Gastrocnemius medialis (tissue), 4 donors: ENCODE measurements around the gene DOCK8. TPM values are rescaled to one million over a fixed set of nuclear protein-coding genes. Genes with fewer than 3 reads are reported as not detected.
"Not testable (repeated sequence)": the region's sequence is repeated elsewhere in the genome, so short reads cannot be mapped to it uniquely, and the experiment has no call there.

ENCODE experiments used
- ATAC-seq, 2 donors: fragments of 150-250 bp; one replicate each; pipeline ENCODE4 v1.9.1; 2016
- DNase-seq, 2 donors: peaks; one replicate each; pipeline ENCODE4 v3.0.0-alpha.2; 2019
- H3K27ac ChIP-seq, 4 donors: fragments of 200-600 bp; sonication (generic); 1 replicate in 1 of 4; 2 replicates in 3 of 4; pipeline ENCODE4 v1.5.1; 2016 to 2018; ENCODE audit warnings: mild to moderate bottlenecking in 2 of 4, moderate library complexity in 1 of 4
- H3K27me3 ChIP-seq, 3 donors: fragments of 200-600 bp; sonication (generic) in 2 of 3; 1 replicate in 1 of 3; 2 replicates in 2 of 3; pipeline versions ENCODE4 v1.5.1 to v1.6.0; 2016 to 2019; ENCODE audit warnings: mild to moderate bottlenecking in 1 of 3, moderate library complexity in 1 of 3
- H3K36me3 ChIP-seq, 2 donors: fragments of 200-600 bp; sonication (generic) in 1 of 2; one replicate each; pipeline ENCODE4 v1.5.1; 2017 to 2018
- H3K4me1 ChIP-seq, 2 donors: fragments of 200-600 bp; sonication (generic) in 1 of 2; one replicate each; pipeline ENCODE4 v1.5.1; 2016 to 2017; ENCODE audit warnings: mild to moderate bottlenecking in 2 of 2
- H3K4me3 ChIP-seq, 4 donors: fragments of 200-600 bp; sonication (generic) in 3 of 4; 1 replicate in 1 of 4; 2 replicates in 3 of 4; pipeline ENCODE4 v1.5.1; 2016 to 2019; ENCODE audit warnings: mild to moderate bottlenecking in 2 of 4
- H3K9me3 ChIP-seq, 3 donors: fragments of 200-600 bp; sonication (generic) in 2 of 3; 1 replicate in 1 of 3; 2 replicates in 2 of 3; pipeline ENCODE4 v1.5.1; 2016 to 2019
- CTCF ChIP-seq, 5 experiments: fragments of 450-650 bp in 3 of 5; fragments of 200-600 bp in 2 of 5; sonication (generic) in 2 of 5; IDR thresholded peaks in 4 of 5; conservative IDR thresholded peaks in 1 of 5; 1 replicate in 4 of 5; 2 replicates in 1 of 5; pipeline ENCODE4 v1.5.1; 2016 to 2019; ENCODE audit warnings: antibody characterized with exemption in 5 of 5, mild to moderate bottlenecking in 3 of 5, moderate library complexity in 3 of 5
- POLR2A ChIP-seq, 2 donors: fragments of 450-650 bp; IDR thresholded peaks; one replicate each; pipeline ENCODE4 v1.6.1; 2017; ENCODE audit warnings: antibody characterized with exemption in 2 of 2, mild to moderate bottlenecking in 2 of 2, moderate library complexity in 2 of 2
- in situ Hi-C, 4 donors: fragments of 200-750 bp; cut with MboI; loops; one replicate each; pipeline versions ENCODE4 v1.15.0 to v1.8.0; 2017; ENCODE audit warnings: low sequenced_read_pairs in 4 of 4
- intact Hi-C: fragments of 100-400 bp; cut with DNase I; formaldehyde crosslinking; loops from one replicate; pipeline ENCODE4 v1.15.1; 2023; ENCODE audit warnings: low total_unique reads
- total RNA-seq, 4 donors: library from RNA; depleted of rRNA; stranded (reverse); fragments of >200 nt; gene quantifications; one replicate each; pipeline versions ENCODE4 v1.1.0 to v1.2.3, GENCODE V29; 2016

DOCK8 gene
- 1 to 10 TPM in 3 of 4 donors, under 1 TPM in 1; 0.80 to 2.8 (median 2.0) TPM for total RNA-seq

- in situ Hi-C loops (no loop called here), intact Hi-C loops (no loop called here)
- peaks cover 0 to 11% (median 0%) of the 10 kb centered on the region in 3 donors for H3K27me3 ChIP-seq
- peak; percentile 45 to 53 for ATAC-seq
- H3K9me3 ChIP-seq = no peaks in the 10 kb centered on the region
- peak within 1 kb of the TSS; percentile 43 to 70 (median 54) for H3K27ac ChIP-seq
- TF ChIP-seq CTCF (IDR thresholded peaks at IDR 0.05 in 4 of 5, conservative IDR thresholded peaks at IDR 0.05 in 1 of 5) (peak in 2 of 5 experiments; percentile 25 to 26), POLR2A (IDR thresholded peaks at IDR 0.05) (no peak)
- H3K4me1 ChIP-seq = peaks cover 0 to 4% of the 10 kb centered on the region in 2 donors
- H3K36me3 ChIP-seq = no peaks in the 10 kb centered on the region
- DNase-seq = peak; percentile 19 to 27
- H3K4me3 ChIP-seq = peak within 1 kb of the TSS; percentile 53 to 67 (median 60)
Measured at GRCh38 chr9:214648-215493, at the start of gene DOCK8. Gene DOCK8, plus strand, starts transcription at chr9:214865. Its CDS starts 112 bp downstream, at chr9:214977.

- H3K4me1 ChIP-seq, H3K27ac ChIP-seq, ATAC-seq, H3K4me3 ChIP-seq, in situ Hi-C loops, H3K9me3 ChIP-seq, H3K27me3 ChIP-seq, intact Hi-C loops, H3K36me3 ChIP-seq, DNase-seq: not testable (repeated sequence)
Measured at GRCh38 chr9:169757-170156, 44.9 kb upstream of the DOCK8 start.

GRCh38 chr9:178140-178825, 36.4 kb upstream of the DOCK8 start:
- H3K4me3 ChIP-seq = peak overlapping the region in 3 of 4 donors; percentile 35 to 61 (median 53)
- DNase-seq = peak; percentile 2 to 13

GRCh38 chr9:178970-179383, 35.7 kb upstream of the DOCK8 start, which contains the start of gene ZNG1A:
Gene ZNG1A, minus strand, starts transcription at chr9:179056. Its CDS starts 87 bp downstream, at chr9:178969.
- H3K4me3 ChIP-seq = peak within 1 kb of the TSS; percentile 35 to 75 (median 60)
- peak within 1 kb of the TSS; percentile 60 to 86 (median 74) for H3K27ac ChIP-seq
- in situ Hi-C loops, H3K9me3 ChIP-seq, ATAC-seq, H3K4me1 ChIP-seq, H3K36me3 ChIP-seq, intact Hi-C loops, H3K27me3 ChIP-seq: not testable (repeated sequence)
- DNase-seq = peak; percentile 47 to 89

More at GRCh38 chr9:178140-178825, 36.4 kb upstream of the DOCK8 start:
- H3K9me3 ChIP-seq, intact Hi-C loops, in situ Hi-C loops, H3K27me3 ChIP-seq, H3K36me3 ChIP-seq, H3K4me1 ChIP-seq, ATAC-seq: not testable (repeated sequence)
- H3K27ac ChIP-seq = peak overlapping the region; percentile 60 to 86 (median 68)

- H3K27me3 ChIP-seq, H3K9me3 ChIP-seq, ATAC-seq, in situ Hi-C loops, intact Hi-C loops, DNase-seq, H3K4me1 ChIP-seq, H3K36me3 ChIP-seq, H3K4me3 ChIP-seq, H3K27ac ChIP-seq: not testable (repeated sequence)
Measured at GRCh38 chr9:199601-200000, 15.1 kb upstream of the DOCK8 start.

- no peak for TF ChIP-seq CTCF (IDR thresholded peaks at IDR 0.05 in 4 of 5, conservative IDR thresholded peaks at IDR 0.05 in 1 of 5)
- TF ChIP-seq POLR2A (IDR thresholded peaks at IDR 0.05) = no peak
- ATAC-seq = no peak
Measured at GRCh38 chr9:206481-206880, 8.2 kb upstream of the DOCK8 start.

More at GRCh38 chr9:206481-206880, 8.2 kb upstream of the DOCK8 start:
- no peaks in the 10 kb centered on the region for H3K36me3 ChIP-seq
- no peak overlapping the region for H3K4me3 ChIP-seq
- in situ Hi-C loops = no loop called here
- intact Hi-C loops = no loop called here
- no peak for DNase-seq
- no peak overlapping the region for H3K27ac ChIP-seq
- H3K27me3 ChIP-seq = no peaks in the 10 kb centered on the region
- H3K9me3 ChIP-seq = no peaks in the 10 kb centered on the region
- no peaks in the 10 kb centered on the region for H3K4me1 ChIP-seq
